Endothelial cell of umbilical vein (primary cell): ENCODE data around the gene FBXO5.

Experiments
- CTCF ChIP-seq, 2 donors: IDR thresholded peaks; 1 replicate in 1 of 2; 2 replicates in 1 of 2; pipeline ENCODE4 v1.5.1; 2011; ENCODE audit warnings: low read length in 2 of 2, mild to moderate bottlenecking in 2 of 2, moderate library complexity in 2 of 2, control low read depth in 1 of 2, inconsistent platforms in 1 of 2, low read depth in 1 of 2; ENCODE audit not compliant: insufficient read depth in 1 of 2; ENCODE audit errors: extremely low read depth in 1 of 2
- POLR2A ChIP-seq: IDR thresholded peaks from 2 replicates; pipeline ENCODE4 v1.6.1; 2012; ENCODE audit warnings: low read depth, mild to moderate bottlenecking, control low read depth, low read length

- TF ChIP-seq CTCF (IDR thresholded peaks at IDR 0.05; ENCODE audit: extremely low read depth in 1 of 2, insufficient read depth in 1 of 2, low read depth in 1 of 2, low read length in 2 of 2), result no peak
- no peak for TF ChIP-seq POLR2A
These were observed 30.6 kb upstream of the FBXO5 start for GRCh38 chr6:153013438-153013837.
